Measurements from ENCODE around the gene PAIP2.

The PAIP2 gene

GRCh38 chr5:139390639-139391569 is 49.2 kb downstream of the PAIP2 start:
- Histone ChIP-seq H3K27ac (ENCODE audit: low read depth, low read length, poor library complexity, severe bottlenecking) (peak overlapping the region; percentile 98), H3K9me2 (ENCODE audit: low read depth, low read length) (no peaks in the 10 kb centered on the region), H2AFZ (ENCODE audit: low read length) (no peak overlapping the region), H3F3A (ENCODE audit: insufficient read depth, low read length) (no peaks in the 10 kb centered on the region), H4K20me1 (ENCODE audit: insufficient read depth, low read length) (no peaks in the 10 kb centered on the region), H3K9me3 (ENCODE audit: low read length) (no peaks in the 10 kb centered on the region), H3K4me2 (ENCODE audit: low read length) (peak overlapping the region; percentile 88), H3K4me1 (ENCODE audit: insufficient read depth, low read length, severe bottlenecking) (peaks cover 86% of the 10 kb centered on the region), H3K79me2 (ENCODE audit: insufficient read depth, low read length) (no peaks in the 10 kb centered on the region; the same call in 1 of the 2 replicates), H3K4me3 (ENCODE audit: low read depth, low read length, poor library complexity, severe bottlenecking) (peak overlapping the region; percentile 90), H3K27me3 (ENCODE audit: insufficient read depth, low read length) (no peaks in the 10 kb centered on the region), H3K36me3 (ENCODE audit: insufficient read depth, low read length) (peaks cover 33% of the 10 kb centered on the region), H3K9ac (ENCODE audit: low read length) (peak overlapping the region; percentile 97)
- TF ChIP-seq EZH2 (IDR thresholded peaks at IDR 0.05; ENCODE audit: borderline replicate concordance, low read length) (no peak), CTCF (IDR thresholded peaks at IDR 0.05; ENCODE audit: low read length) (no peak)

GRCh38 chr5:139391570-139392323 is 50.1 kb downstream of the PAIP2 start:
- Histone ChIP-seq H3K79me2 (ENCODE audit: insufficient read depth, low read length) (no peaks in the 10 kb centered on the region; the same call in 1 of the 2 replicates), H3K9ac (ENCODE audit: low read length) (peak overlapping the region; percentile 97), H2AFZ (ENCODE audit: low read length) (no peak overlapping the region), H3K4me2 (ENCODE audit: low read length) (peak overlapping the region; percentile 88), H3K27me3 (ENCODE audit: insufficient read depth, low read length) (no peaks in the 10 kb centered on the region), H3K4me3 (ENCODE audit: low read depth, low read length, poor library complexity, severe bottlenecking) (peak overlapping the region; percentile 90), H3K36me3 (ENCODE audit: insufficient read depth, low read length) (peaks cover 25% of the 10 kb centered on the region), H4K20me1 (ENCODE audit: insufficient read depth, low read length) (no peaks in the 10 kb centered on the region), H3K4me1 (ENCODE audit: insufficient read depth, low read length, severe bottlenecking) (peaks cover 82% of the 10 kb centered on the region), H3K9me2 (ENCODE audit: low read depth, low read length) (no peaks in the 10 kb centered on the region), H3K9me3 (ENCODE audit: low read length) (no peaks in the 10 kb centered on the region), H3F3A (ENCODE audit: insufficient read depth, low read length) (no peaks in the 10 kb centered on the region), H3K27ac (ENCODE audit: low read depth, low read length, poor library complexity, severe bottlenecking) (peak overlapping the region; percentile 98)
- TF ChIP-seq EZH2 (IDR thresholded peaks at IDR 0.05; ENCODE audit: borderline replicate concordance, low read length), result no peak
- no peak for TF ChIP-seq CTCF (IDR thresholded peaks at IDR 0.05; ENCODE audit: low read length)

GRCh38 chr5:139392324-139392677 is 50.6 kb downstream of the PAIP2 start:
- Histone ChIP-seq H3K9me2 (ENCODE audit: low read depth, low read length) (no peaks in the 10 kb centered on the region), H3K4me1 (ENCODE audit: insufficient read depth, low read length, severe bottlenecking) (peaks cover 77% of the 10 kb centered on the region), H3K36me3 (ENCODE audit: insufficient read depth, low read length) (peaks cover 19% of the 10 kb centered on the region), H3K27ac (ENCODE audit: low read depth, low read length, poor library complexity, severe bottlenecking) (peak overlapping the region; percentile 98), H3K4me2 (ENCODE audit: low read length) (peak overlapping the region; percentile 88), H4K20me1 (ENCODE audit: insufficient read depth, low read length) (no peaks in the 10 kb centered on the region), H3K9me3 (ENCODE audit: low read length) (no peaks in the 10 kb centered on the region), H3K9ac (ENCODE audit: low read length) (peak overlapping the region; percentile 97), H3K79me2 (ENCODE audit: insufficient read depth, low read length) (no peaks in the 10 kb centered on the region; the same call in 1 of the 2 replicates), H2AFZ (ENCODE audit: low read length) (no peak overlapping the region), H3F3A (ENCODE audit: insufficient read depth, low read length) (no peaks in the 10 kb centered on the region), H3K4me3 (ENCODE audit: low read depth, low read length, poor library complexity, severe bottlenecking) (peak overlapping the region; percentile 90), H3K27me3 (ENCODE audit: insufficient read depth, low read length) (no peaks in the 10 kb centered on the region)
- TF ChIP-seq CTCF (IDR thresholded peaks at IDR 0.05; ENCODE audit: low read length) (no peak), EZH2 (IDR thresholded peaks at IDR 0.05; ENCODE audit: borderline replicate concordance, low read length) (no peak)
